Measurements from ENCODE around the gene HPRT1. TPM values are rescaled to one million over a fixed set of nuclear protein-coding genes. Genes with fewer than 3 reads are reported as not detected.

Gene HPRT1, protein sequence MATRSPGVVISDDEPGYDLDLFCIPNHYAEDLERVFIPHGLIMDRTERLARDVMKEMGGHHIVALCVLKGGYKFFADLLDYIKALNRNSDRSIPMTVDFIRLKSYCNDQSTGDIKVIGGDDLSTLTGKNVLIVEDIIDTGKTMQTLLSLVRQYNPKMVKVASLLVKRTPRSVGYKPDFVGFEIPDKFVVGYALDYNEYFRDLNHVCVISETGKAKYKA
- 25.1 TPM for polyA plus RNA-seq
- long read RNA-seq, donor 1, partial matches to known transcripts = 0 of 8 reads
- long read RNA-seq, donor 1, other reads (novel, unspliced or antisense) = 8 of 8 reads
- long read RNA-seq, donor 2, partial matches to known transcripts = 0 of 13 reads
- long read RNA-seq, donor 2, other reads (novel, unspliced or antisense) = 9 of 13 reads
- long read RNA-seq, donor 3, partial matches to known transcripts = 0 of 28 reads
- long read RNA-seq, donor 3, other reads (novel, unspliced or antisense) = 27 of 28 reads
- long read RNA-seq, donor 4, partial matches to known transcripts = 0 of 1 reads
- long read RNA-seq, donor 4, other reads (novel, unspliced or antisense) = 0 of 1 reads
- long read RNA-seq, donor 5, partial matches to known transcripts = 0 of 10 reads
- long read RNA-seq, donor 5, other reads (novel, unspliced or antisense) = 9 of 10 reads
- long read RNA-seq, donor 6, partial matches to known transcripts = 0 of 6 reads
- long read RNA-seq, donor 6, other reads (novel, unspliced or antisense) = 6 of 6 reads
- long read RNA-seq, donor 7, partial matches to known transcripts = 0 of 11 reads
- long read RNA-seq, donor 7, other reads (novel, unspliced or antisense) = 11 of 11 reads
- long read RNA-seq, donor 8, partial matches to known transcripts = 0 of 16 reads
- long read RNA-seq, donor 8, other reads (novel, unspliced or antisense) = 14 of 16 reads
- long read RNA-seq, donor 9, partial matches to known transcripts = 0 of 13 reads
- long read RNA-seq, donor 9, other reads (novel, unspliced or antisense) = 9 of 13 reads
- long read RNA-seq, donor 10, partial matches to known transcripts = 0 of 15 reads
- long read RNA-seq, donor 10, other reads (novel, unspliced or antisense) = 12 of 15 reads
- long read RNA-seq, donor 11 = 0 reads

DNA sequence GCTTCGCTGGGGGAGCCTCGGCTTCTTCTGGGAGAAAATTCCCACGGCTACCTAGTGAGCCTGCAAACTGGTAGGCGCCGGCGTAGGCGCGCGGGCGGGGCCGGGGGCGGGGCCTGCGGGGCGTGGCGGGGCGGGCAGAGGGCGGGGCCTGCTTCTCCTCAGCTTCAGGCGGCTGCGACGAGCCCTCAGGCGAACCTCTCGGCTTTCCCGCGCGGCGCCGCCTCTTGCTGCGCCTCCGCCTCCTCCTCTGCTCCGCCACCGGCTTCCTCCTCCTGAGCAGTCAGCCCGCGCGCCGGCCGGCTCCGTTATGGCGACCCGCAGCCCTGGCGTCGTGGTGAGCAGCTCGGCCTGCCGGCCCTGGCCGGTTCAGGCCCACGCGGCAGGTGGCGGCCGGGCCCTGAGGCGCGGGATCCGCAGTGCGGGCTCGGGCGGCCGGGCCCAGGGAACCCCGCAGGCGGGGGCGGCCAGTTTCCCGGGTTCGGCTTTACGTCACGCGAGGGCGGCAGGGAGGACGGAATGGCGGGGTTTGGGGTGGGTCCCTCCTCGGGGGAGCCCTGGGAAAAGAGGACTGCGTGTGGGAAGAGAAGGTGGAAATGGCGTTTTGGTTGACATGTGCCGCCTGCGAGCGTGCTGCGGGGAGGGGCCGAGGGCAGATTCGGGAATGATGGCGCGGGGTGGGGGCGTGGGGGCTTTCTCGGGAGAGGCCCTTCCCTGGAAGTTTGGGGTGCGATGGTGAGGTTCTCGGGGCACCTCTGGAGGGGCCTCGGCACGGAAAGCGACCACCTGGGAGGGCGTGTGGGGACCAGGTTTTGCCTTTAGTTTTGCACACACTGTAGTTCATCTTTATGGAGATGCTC, at the start of gene HPRT1:
Gene HPRT1, plus strand, starts transcription at position 161 of the 857 bp plus-strand sequence. Its CDS starts 147 bp downstream, at position 308.
- no peaks in the 10 kb centered on the region for H3K27me3 ChIP-seq (ENCODE audit: control insufficient read depth, insufficient read depth, low read length)
- H3K9me3 ChIP-seq (ENCODE audit: control insufficient read depth, low read depth, low read length) = no peaks in the 10 kb centered on the region
- DNase-seq = peak; percentile 72 to 82
- WGBS (ENCODE audit: insufficient coverage, low lambda C conversion rate) = no CpG with 5 or more reads among the region's 85 CpGs
- no peak within 1 kb of the TSS for H3K27ac ChIP-seq (ENCODE audit: low read length)
- H3K36me3 ChIP-seq (ENCODE audit: control insufficient read depth, insufficient read depth, low read length) = no peaks in the 10 kb centered on the region
- no peaks in the 10 kb centered on the region for H3K4me1 ChIP-seq (ENCODE audit: control insufficient read depth, insufficient read depth, low read length)
- H3K4me3 ChIP-seq (ENCODE audit: low read length) = peak within 1 kb of the TSS; percentile 59

DNA sequence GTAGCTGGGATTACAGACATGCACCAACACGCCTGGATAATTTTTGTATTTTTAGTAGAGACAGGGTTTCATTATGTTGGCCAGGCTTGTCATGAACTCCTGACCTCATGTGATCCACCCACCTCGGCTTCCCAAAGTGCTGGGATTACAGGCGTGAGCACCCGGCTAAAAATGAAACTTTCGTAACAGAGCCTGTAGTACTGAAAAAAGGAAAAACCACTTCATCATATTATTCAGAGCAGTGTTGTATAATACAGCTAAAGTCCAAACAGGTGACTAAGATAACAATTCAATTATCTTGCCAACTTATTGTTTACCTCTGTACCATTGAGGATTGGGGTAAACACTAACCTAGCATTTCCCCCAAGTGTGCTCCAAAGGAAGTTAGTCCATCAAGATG, 43.9 kb upstream of the HPRT1 start:
- WGBS (ENCODE audit: insufficient coverage, low lambda C conversion rate) = no CpG with 5 or more reads among the region's 5 CpGs
- H3K9me3 ChIP-seq (ENCODE audit: control insufficient read depth, low read depth, low read length) = no peaks in the 10 kb centered on the region
- peak in 1 of 2 donors; percentile 24 for DNase-seq
- H3K27ac ChIP-seq (ENCODE audit: low read length) = no peak overlapping the region
- H3K36me3 ChIP-seq (ENCODE audit: control insufficient read depth, insufficient read depth, low read length) = peaks cover 9% of the 10 kb centered on the region
- H3K27me3 ChIP-seq (ENCODE audit: control insufficient read depth, insufficient read depth, low read length) = no peaks in the 10 kb centered on the region
- H3K4me3 ChIP-seq (ENCODE audit: low read length) = no peak overlapping the region
- H3K4me1 ChIP-seq (ENCODE audit: control insufficient read depth, insufficient read depth, low read length) = no peaks in the 10 kb centered on the region

DNA sequence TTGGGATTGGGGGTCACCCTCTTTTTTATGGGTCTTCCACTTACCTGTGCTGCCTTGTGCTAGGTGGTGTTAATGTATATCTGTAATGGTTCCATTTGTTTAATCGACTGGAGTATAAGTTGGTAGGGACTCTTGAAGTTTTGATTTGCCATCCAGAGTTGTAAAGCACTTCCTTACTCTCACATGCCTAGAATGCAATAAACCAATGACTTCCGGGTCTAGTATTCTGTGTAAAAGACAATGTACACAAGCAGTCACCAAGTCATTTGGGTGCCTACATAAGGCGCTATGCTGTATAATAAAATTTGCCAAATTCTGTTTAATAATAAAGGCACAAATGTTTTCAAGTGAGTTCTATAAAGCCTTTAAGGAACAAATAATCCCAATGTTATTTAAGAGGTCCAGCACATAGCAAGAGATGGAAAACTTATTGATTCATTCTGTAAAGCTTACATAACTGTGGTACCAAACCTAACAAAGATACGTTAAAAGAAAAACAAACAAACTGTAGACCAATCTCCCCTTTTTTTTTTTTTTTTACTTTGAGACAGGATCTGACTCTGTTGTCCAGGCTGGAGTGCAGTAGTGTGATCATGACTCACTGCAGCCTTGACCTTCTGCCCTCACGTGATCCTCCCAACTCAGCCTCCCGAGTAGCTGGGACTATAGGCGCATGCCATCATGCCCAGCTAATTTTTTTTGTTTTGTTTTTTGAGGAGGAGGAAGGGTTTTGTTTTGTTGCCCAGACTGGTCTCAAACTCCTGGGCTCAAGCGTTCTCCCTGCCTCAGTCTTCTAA, 41.5 kb upstream of the HPRT1 start:
- no peak for DNase-seq

DNA sequence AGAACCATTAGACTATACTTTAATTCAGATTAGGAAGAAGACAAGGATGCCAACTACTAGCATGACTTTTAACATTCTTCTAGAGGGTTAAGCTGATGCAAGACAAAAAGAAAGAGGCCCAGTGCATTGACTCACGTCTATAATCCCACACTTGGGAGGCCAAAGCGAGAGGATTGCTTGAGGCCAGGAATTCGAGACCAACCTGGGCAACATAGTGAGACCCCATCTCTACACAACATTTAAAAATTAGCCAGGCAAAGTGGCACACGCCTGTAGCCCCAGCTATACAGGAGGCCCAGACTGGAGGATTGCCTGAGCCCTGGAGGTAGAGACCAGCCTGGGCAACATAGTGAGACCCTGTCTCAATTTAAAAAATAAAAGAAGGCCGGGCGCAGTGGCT, 40.2 kb upstream of the HPRT1 start:
- no peak overlapping the region for H3K4me3 ChIP-seq (ENCODE audit: low read length)
- WGBS (ENCODE audit: insufficient coverage, low lambda C conversion rate) = no CpG with 5 or more reads among the region's 6 CpGs
- DNase-seq = no peak
- H3K9me3 ChIP-seq (ENCODE audit: control insufficient read depth, low read depth, low read length) = no peaks in the 10 kb centered on the region
- H3K27me3 ChIP-seq (ENCODE audit: control insufficient read depth, insufficient read depth, low read length) = no peaks in the 10 kb centered on the region
- H3K36me3 ChIP-seq (ENCODE audit: control insufficient read depth, insufficient read depth, low read length) = peaks cover 9% of the 10 kb centered on the region
- no peaks in the 10 kb centered on the region for H3K4me1 ChIP-seq (ENCODE audit: control insufficient read depth, insufficient read depth, low read length)
- H3K27ac ChIP-seq (ENCODE audit: low read length) = no peak overlapping the region

More for the DNA sequence above, 41.5 kb upstream of the HPRT1 start:
- no peaks in the 10 kb centered on the region for H3K4me1 ChIP-seq (ENCODE audit: control insufficient read depth, insufficient read depth, low read length)
- no peaks in the 10 kb centered on the region for H3K9me3 ChIP-seq (ENCODE audit: control insufficient read depth, low read depth, low read length)
- H3K27ac ChIP-seq (ENCODE audit: low read length) = no peak overlapping the region
- peaks cover 11% of the 10 kb centered on the region for H3K36me3 ChIP-seq (ENCODE audit: control insufficient read depth, insufficient read depth, low read length)
- no peaks in the 10 kb centered on the region for H3K27me3 ChIP-seq (ENCODE audit: control insufficient read depth, insufficient read depth, low read length)
- no peak overlapping the region for H3K4me3 ChIP-seq (ENCODE audit: low read length)
- no CpG with 5 or more reads among the region's 8 CpGs for WGBS (ENCODE audit: insufficient coverage, low lambda C conversion rate)

DNA sequence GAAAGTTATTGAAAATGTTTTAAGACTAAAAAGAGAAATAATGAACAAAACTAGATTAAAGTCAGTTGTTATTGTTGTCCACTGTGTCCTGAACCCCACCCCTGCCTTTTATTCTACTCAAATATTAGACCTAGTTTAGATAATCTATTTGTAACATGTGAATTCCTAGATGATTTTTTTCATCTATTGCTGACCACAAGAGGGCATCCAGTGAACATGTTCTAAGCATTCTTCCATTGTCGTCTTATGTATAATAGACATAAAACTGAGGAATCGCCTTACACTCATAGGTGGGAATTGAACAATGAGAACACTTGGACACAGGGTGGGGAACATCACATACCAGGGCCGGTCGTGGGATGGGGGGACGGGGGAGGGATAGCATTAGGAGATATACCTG, 36.4 kb upstream of the HPRT1 start:
- peak in 1 of 2 donors; percentile 2 for DNase-seq
- H3K27ac ChIP-seq (ENCODE audit: low read length) = no peak overlapping the region
- H3K27me3 ChIP-seq (ENCODE audit: control insufficient read depth, insufficient read depth, low read length) = no peaks in the 10 kb centered on the region
- WGBS (ENCODE audit: insufficient coverage, low lambda C conversion rate) = no CpG with 5 or more reads among the region's 5 CpGs
- no peak overlapping the region for H3K4me3 ChIP-seq (ENCODE audit: low read length)
- no peaks in the 10 kb centered on the region for H3K9me3 ChIP-seq (ENCODE audit: control insufficient read depth, low read depth, low read length)
- peaks cover 11% of the 10 kb centered on the region for H3K36me3 ChIP-seq (ENCODE audit: control insufficient read depth, insufficient read depth, low read length)
- H3K4me1 ChIP-seq (ENCODE audit: control insufficient read depth, insufficient read depth, low read length) = no peaks in the 10 kb centered on the region

DNA sequence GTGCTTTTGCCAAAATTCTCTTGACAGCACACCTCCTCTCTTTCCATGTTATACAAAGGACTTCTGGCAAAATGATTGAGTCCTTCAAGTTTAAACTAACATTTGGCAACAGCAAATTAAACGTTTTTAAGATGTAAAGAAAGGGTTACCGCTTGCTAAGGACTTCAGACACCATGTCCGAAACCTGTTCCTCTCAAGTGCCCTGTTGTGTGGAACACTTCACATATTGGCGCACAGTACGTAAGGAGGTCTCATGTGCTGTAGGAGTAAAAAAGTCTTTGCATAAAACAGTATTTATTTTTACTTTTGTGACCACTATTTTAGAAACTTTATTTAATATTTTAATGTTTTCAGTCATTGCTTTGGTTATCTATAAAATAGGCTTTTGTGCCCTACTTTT, 33.7 kb upstream of the HPRT1 start:
- DNase-seq = no peak
- Histone ChIP-seq H3K4me1 (ENCODE audit: control insufficient read depth, insufficient read depth, low read length) (no peaks in the 10 kb centered on the region), H3K27me3 (ENCODE audit: control insufficient read depth, insufficient read depth, low read length) (no peaks in the 10 kb centered on the region), H3K4me3 (ENCODE audit: low read length) (no peak overlapping the region), H3K9me3 (ENCODE audit: control insufficient read depth, low read depth, low read length) (no peaks in the 10 kb centered on the region), H3K27ac (ENCODE audit: low read length) (no peak overlapping the region), H3K36me3 (ENCODE audit: control insufficient read depth, insufficient read depth, low read length) (peaks cover 5% of the 10 kb centered on the region)
- no CpG with 5 or more reads among the region's 5 CpGs for WGBS (ENCODE audit: insufficient coverage, low lambda C conversion rate)

DNA sequence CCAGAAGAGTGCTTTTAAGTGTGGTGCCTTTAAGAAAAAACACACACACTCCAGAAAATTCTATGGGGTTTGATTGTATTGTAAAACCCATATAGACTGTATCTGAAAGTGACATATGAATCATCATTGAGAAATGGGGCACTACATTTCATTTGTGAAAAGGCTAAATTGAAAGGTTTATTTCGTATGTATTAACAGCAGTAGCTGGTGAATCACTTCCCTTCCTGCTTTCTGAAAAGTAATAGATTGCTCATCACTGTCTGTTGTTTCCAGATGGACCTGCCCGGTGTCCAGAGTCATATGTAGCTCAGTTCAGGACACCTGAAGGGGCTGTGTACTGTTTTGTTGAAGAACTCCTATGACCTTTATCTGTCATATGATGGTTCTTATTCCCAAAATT, 28.1 kb upstream of the HPRT1 start:
- no peak overlapping the region for H3K4me3 ChIP-seq (ENCODE audit: low read length)
- DNase-seq = no peak
- H3K9me3 ChIP-seq (ENCODE audit: control insufficient read depth, low read depth, low read length) = no peaks in the 10 kb centered on the region
- no peaks in the 10 kb centered on the region for H3K36me3 ChIP-seq (ENCODE audit: control insufficient read depth, insufficient read depth, low read length)
- no peaks in the 10 kb centered on the region for H3K4me1 ChIP-seq (ENCODE audit: control insufficient read depth, insufficient read depth, low read length)
- H3K27me3 ChIP-seq (ENCODE audit: control insufficient read depth, insufficient read depth, low read length) = no peaks in the 10 kb centered on the region
- no peak overlapping the region for H3K27ac ChIP-seq (ENCODE audit: low read length)
- no CpG with 5 or more reads among the region's 2 CpGs for WGBS (ENCODE audit: insufficient coverage, low lambda C conversion rate)

DNA sequence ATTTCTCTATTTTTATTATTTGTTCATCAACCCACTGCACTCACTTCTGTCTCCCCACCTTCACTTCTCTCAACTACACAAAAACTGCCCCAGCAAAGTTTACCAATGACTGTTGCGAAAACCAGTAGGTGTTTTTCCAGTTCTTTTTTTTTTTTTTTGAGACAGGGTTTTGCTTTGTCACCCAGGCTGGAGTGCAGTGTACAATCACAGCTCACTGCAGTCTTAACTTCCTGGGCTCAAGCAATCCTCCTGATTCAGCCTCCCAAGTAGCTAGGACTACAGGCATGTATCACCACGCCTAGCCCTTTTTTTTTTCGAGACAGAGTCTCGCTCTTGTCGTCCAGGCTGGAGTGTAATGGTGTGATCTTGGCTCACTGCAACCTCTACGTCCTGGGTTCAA, 24.1 kb upstream of the HPRT1 start:
- no CpG with 5 or more reads among the region's 6 CpGs for WGBS (ENCODE audit: insufficient coverage, low lambda C conversion rate)

DNA sequence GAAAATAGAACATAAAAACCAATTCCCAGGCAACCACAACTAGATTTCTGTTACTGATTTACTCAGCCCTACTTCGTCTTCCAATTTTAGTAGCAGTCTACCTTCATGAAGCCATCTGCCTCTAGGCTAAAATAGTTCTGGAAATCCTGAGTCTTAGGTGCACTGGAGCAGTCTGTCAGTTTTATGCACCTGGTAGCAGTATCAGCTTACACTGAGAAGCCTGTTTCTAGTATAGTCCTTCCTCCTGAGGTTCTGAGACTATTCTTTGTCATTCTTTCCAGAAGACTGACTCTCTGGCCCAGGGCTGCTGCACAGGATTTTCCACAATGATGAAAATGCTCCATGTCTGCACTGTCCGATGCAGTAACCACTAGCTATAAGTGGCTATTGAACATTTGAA, 16.9 kb upstream of the HPRT1 start:
- no peak overlapping the region for H3K27ac ChIP-seq (ENCODE audit: low read length)
- WGBS (ENCODE audit: insufficient coverage, low lambda C conversion rate) = no CpG with 5 or more reads among the region's 2 CpGs
- no peaks in the 10 kb centered on the region for H3K4me1 ChIP-seq (ENCODE audit: control insufficient read depth, insufficient read depth, low read length)
- no peaks in the 10 kb centered on the region for H3K36me3 ChIP-seq (ENCODE audit: control insufficient read depth, insufficient read depth, low read length)
- no peaks in the 10 kb centered on the region for H3K9me3 ChIP-seq (ENCODE audit: control insufficient read depth, low read depth, low read length)
- no peak overlapping the region for H3K4me3 ChIP-seq (ENCODE audit: low read length)
- DNase-seq = no peak
- no peaks in the 10 kb centered on the region for H3K27me3 ChIP-seq (ENCODE audit: control insufficient read depth, insufficient read depth, low read length)

More for the DNA sequence above, 24.1 kb upstream of the HPRT1 start:
- Histone ChIP-seq H3K4me1 (ENCODE audit: control insufficient read depth, insufficient read depth, low read length) (no peaks in the 10 kb centered on the region), H3K9me3 (ENCODE audit: control insufficient read depth, low read depth, low read length) (no peaks in the 10 kb centered on the region), H3K4me3 (ENCODE audit: low read length) (no peak overlapping the region), H3K27ac (ENCODE audit: low read length) (no peak overlapping the region), H3K36me3 (ENCODE audit: control insufficient read depth, insufficient read depth, low read length) (no peaks in the 10 kb centered on the region), H3K27me3 (ENCODE audit: control insufficient read depth, insufficient read depth, low read length) (no peaks in the 10 kb centered on the region)
- DNase-seq = no peak

Data from large intestine (tissue), 12 donors.